ENCODE results near the gene UGT8. TPM values are rescaled to one million over a fixed set of nuclear protein-coding genes. Genes with fewer than 3 reads are reported as not detected.

UGT8 gene
- total RNA-seq, 3 donors from 2014 or later = 21.7 to 66.8 (median 51.7) TPM

DNA sequence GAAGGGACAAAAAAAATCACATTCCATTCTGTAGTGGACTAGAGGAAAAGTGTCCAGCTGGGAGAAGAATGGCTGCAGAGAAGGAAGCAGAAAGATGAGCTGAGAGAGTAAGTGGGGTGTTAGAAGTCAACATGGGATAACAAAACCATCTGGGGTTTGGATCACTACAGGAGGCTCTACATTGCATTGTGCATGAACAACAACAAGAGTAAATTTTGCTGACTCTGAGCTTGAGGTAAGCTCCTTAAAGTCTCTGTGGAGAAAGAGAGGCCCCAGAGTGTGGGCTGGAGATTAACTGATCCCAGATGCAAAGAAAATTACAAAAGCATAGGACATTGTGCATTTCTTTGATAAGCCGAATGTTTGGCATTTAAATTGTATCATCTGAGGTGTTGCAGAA is 128.9 kb downstream of the UGT8 start:
- H3K9me3 ChIP-seq = no peaks in the 10 kb centered on the region
- DNase-seq = no peak
- no peaks in the 10 kb centered on the region for H3K36me3 ChIP-seq (ENCODE audit: low read depth)
- H3K4me3 ChIP-seq = no peak overlapping the region
- no peak for TF ChIP-seq CTCF (IDR thresholded peaks at IDR 0.05)
- intact Hi-C loops (cut with DNase I, micrococcal nuclease) = no loop called here
- ATAC-seq = no peak
- no peaks in the 10 kb centered on the region for H3K4me1 ChIP-seq (ENCODE audit: low read depth)

Small RNAs within 50 kb of the gene (microRNA-seq; reads per million reads assigned to microRNA genes)
- gene MIR577 = 60.3 reads per million, percentile 56 among the genes with 10 or more reads in this experiment

All from mucosa of descending colon (tissue), 3 donors.